Gastrocnemius medialis (tissue), 4 donors: ENCODE measurements around the gene TTC28. TPM values are rescaled to one million over a fixed set of nuclear protein-coding genes. Genes with fewer than 3 reads are reported as not detected.

ENCODE experiments used
- ATAC-seq, 2 donors: fragments of 150-250 bp; one replicate each; pipeline ENCODE4 v1.9.1; 2016
- DNase-seq, 2 donors: peaks; one replicate each; pipeline ENCODE4 v3.0.0-alpha.2; 2019
- H3K27ac ChIP-seq, 4 donors: fragments of 200-600 bp; sonication (generic); 1 replicate in 1 of 4; 2 replicates in 3 of 4; pipeline ENCODE4 v1.5.1; 2016 to 2018; ENCODE audit warnings: mild to moderate bottlenecking in 2 of 4, moderate library complexity in 1 of 4
- H3K27me3 ChIP-seq, 3 donors: fragments of 200-600 bp; sonication (generic) in 2 of 3; 1 replicate in 1 of 3; 2 replicates in 2 of 3; pipeline versions ENCODE4 v1.5.1 to v1.6.0; 2016 to 2019; ENCODE audit warnings: mild to moderate bottlenecking in 1 of 3, moderate library complexity in 1 of 3
- H3K36me3 ChIP-seq, 2 donors: fragments of 200-600 bp; sonication (generic) in 1 of 2; one replicate each; pipeline ENCODE4 v1.5.1; 2017 to 2018
- H3K4me1 ChIP-seq, 2 donors: fragments of 200-600 bp; sonication (generic) in 1 of 2; one replicate each; pipeline ENCODE4 v1.5.1; 2016 to 2017; ENCODE audit warnings: mild to moderate bottlenecking in 2 of 2
- H3K4me3 ChIP-seq, 4 donors: fragments of 200-600 bp; sonication (generic) in 3 of 4; 1 replicate in 1 of 4; 2 replicates in 3 of 4; pipeline ENCODE4 v1.5.1; 2016 to 2019; ENCODE audit warnings: mild to moderate bottlenecking in 2 of 4
- H3K9me3 ChIP-seq, 3 donors: fragments of 200-600 bp; sonication (generic) in 2 of 3; 1 replicate in 1 of 3; 2 replicates in 2 of 3; pipeline ENCODE4 v1.5.1; 2016 to 2019
- CTCF ChIP-seq, 5 experiments: fragments of 450-650 bp in 3 of 5; fragments of 200-600 bp in 2 of 5; sonication (generic) in 2 of 5; IDR thresholded peaks in 4 of 5; conservative IDR thresholded peaks in 1 of 5; 1 replicate in 4 of 5; 2 replicates in 1 of 5; pipeline ENCODE4 v1.5.1; 2016 to 2019; ENCODE audit warnings: antibody characterized with exemption in 5 of 5, mild to moderate bottlenecking in 3 of 5, moderate library complexity in 3 of 5
- POLR2A ChIP-seq, 2 donors: fragments of 450-650 bp; IDR thresholded peaks; one replicate each; pipeline ENCODE4 v1.6.1; 2017; ENCODE audit warnings: antibody characterized with exemption in 2 of 2, mild to moderate bottlenecking in 2 of 2, moderate library complexity in 2 of 2
- in situ Hi-C, 4 donors: fragments of 200-750 bp; cut with MboI; loops; one replicate each; pipeline versions ENCODE4 v1.15.0 to v1.8.0; 2017; ENCODE audit warnings: low sequenced_read_pairs in 4 of 4
- intact Hi-C: fragments of 100-400 bp; cut with DNase I; formaldehyde crosslinking; loops from one replicate; pipeline ENCODE4 v1.15.1; 2023; ENCODE audit warnings: low total_unique reads
- total RNA-seq, 4 donors: library from RNA; depleted of rRNA; stranded (reverse); fragments of >200 nt; gene quantifications; one replicate each; pipeline versions ENCODE4 v1.1.0 to v1.2.3, GENCODE V29; 2016

TTC28 gene
- total RNA-seq, 4 donors from 2014 or later = 6.3 to 18.1 (median 8.4) TPM

GRCh38 chr22:28648792-28649191 is 30.8 kb downstream of the TTC28 start:
- TF ChIP-seq POLR2A (IDR thresholded peaks at IDR 0.05) (no peak), CTCF (IDR thresholded peaks at IDR 0.05 in 4 of 5, conservative IDR thresholded peaks at IDR 0.05 in 1 of 5) (no peak)
- H3K27me3 ChIP-seq = no peaks in the 10 kb centered on the region
- in situ Hi-C loops (no loop called here), intact Hi-C loops (no loop called here)
- H3K27ac ChIP-seq = no peak overlapping the region
- DNase-seq (no peak), ATAC-seq (no peak)
- H3K4me3 ChIP-seq = no peak overlapping the region
- H3K4me1 ChIP-seq = no peaks in the 10 kb centered on the region
- no peaks in the 10 kb centered on the region for H3K36me3 ChIP-seq
- H3K9me3 ChIP-seq = no peaks in the 10 kb centered on the region

GRCh38 chr22:28647216-28647615 is 32.4 kb downstream of the TTC28 start:
- no peak overlapping the region for H3K4me3 ChIP-seq
- intact Hi-C loops (no loop called here), in situ Hi-C loops (no loop called here)
- DNase-seq (no peak), ATAC-seq (no peak)
- H3K4me1 ChIP-seq = no peaks in the 10 kb centered on the region
- no peaks in the 10 kb centered on the region for H3K9me3 ChIP-seq
- no peaks in the 10 kb centered on the region for H3K36me3 ChIP-seq
- TF ChIP-seq POLR2A (IDR thresholded peaks at IDR 0.05) (no peak), CTCF (IDR thresholded peaks at IDR 0.05 in 4 of 5, conservative IDR thresholded peaks at IDR 0.05 in 1 of 5) (no peak)
- no peaks in the 10 kb centered on the region for H3K27me3 ChIP-seq
- H3K27ac ChIP-seq = no peak overlapping the region

GRCh38 chr22:28639321-28639720 is 40.3 kb downstream of the TTC28 start:
- Histone ChIP-seq H3K4me1 (no peaks in the 10 kb centered on the region), H3K36me3 (no peaks in the 10 kb centered on the region), H3K4me3 (no peak overlapping the region), H3K27ac (no peak overlapping the region), H3K9me3 (no peaks in the 10 kb centered on the region), H3K27me3 (no peaks in the 10 kb centered on the region)
- DNase-seq = no peak
- intact Hi-C loops = no loop called here
- in situ Hi-C loops = no loop called here
- TF ChIP-seq POLR2A (IDR thresholded peaks at IDR 0.05) = no peak
- TF ChIP-seq CTCF (IDR thresholded peaks at IDR 0.05 in 4 of 5, conservative IDR thresholded peaks at IDR 0.05 in 1 of 5) = no peak
- ATAC-seq = no peak

- in situ Hi-C loops (no loop called here), intact Hi-C loops (no loop called here)
- Histone ChIP-seq H3K27ac (no peak overlapping the region), H3K27me3 (no peaks in the 10 kb centered on the region), H3K4me1 (no peaks in the 10 kb centered on the region), H3K36me3 (no peaks in the 10 kb centered on the region), H3K9me3 (no peaks in the 10 kb centered on the region), H3K4me3 (no peak overlapping the region)
- DNase-seq (no peak), ATAC-seq (no peak)
- TF ChIP-seq POLR2A (IDR thresholded peaks at IDR 0.05) = no peak
- no peak for TF ChIP-seq CTCF (IDR thresholded peaks at IDR 0.05 in 4 of 5, conservative IDR thresholded peaks at IDR 0.05 in 1 of 5)
These were observed 42.4 kb downstream of the TTC28 start for GRCh38 chr22:28637225-28637624.

- no peak overlapping the region for H3K4me3 ChIP-seq
- H3K36me3 ChIP-seq = no peaks in the 10 kb centered on the region
- H3K9me3 ChIP-seq = no peaks in the 10 kb centered on the region
- intact Hi-C loops = no loop called here
- in situ Hi-C loops = no loop called here
- no peak for TF ChIP-seq CTCF (IDR thresholded peaks at IDR 0.05 in 4 of 5, conservative IDR thresholded peaks at IDR 0.05 in 1 of 5)
- no peak for DNase-seq
- H3K4me1 ChIP-seq = no peaks in the 10 kb centered on the region
- no peaks in the 10 kb centered on the region for H3K27me3 ChIP-seq
- ATAC-seq = no peak
- H3K27ac ChIP-seq = no peak overlapping the region
These were observed 49.5 kb downstream of the TTC28 start for GRCh38 chr22:28630177-28630574.
